DLD1 (cell line): ENCODE results near the gene GRM4.

Experiments
- in situ Hi-C: cut with HindIII; loops from 2 replicates; pipeline ENCODE4 v1.10.0; 2017; ENCODE audit warnings: low sequenced_read_pairs

The GRM4 gene

GRCh38 chr6:34066772-34067770, 78.8 kb downstream of the GRM4 start:
- in situ Hi-C loops, result no loop called here

- in situ Hi-C loops, result no loop called here
Observed at GRCh38 chr6:34066218-34066571, 79.7 kb downstream of the GRM4 start.

GRCh38 chr6:34065466-34066217, 80.2 kb downstream of the GRM4 start:
- in situ Hi-C loops, result no loop called here

- in situ Hi-C loops, result no loop called here
Observed at GRCh38 chr6:34064675-34065074, 81.2 kb downstream of the GRM4 start.

GRCh38 chr6:34063651-34064050, 82.2 kb downstream of the GRM4 start:
- in situ Hi-C loops, result no loop called here

GRCh38 chr6:34062815-34063214, 83.1 kb downstream of the GRM4 start:
- in situ Hi-C loops, result no loop called here

GRCh38 chr6:34062156-34062555, 83.7 kb downstream of the GRM4 start:
- in situ Hi-C loops, result no loop called here

- in situ Hi-C loops, result no loop called here
Observed at GRCh38 chr6:34061348-34061747, 84.5 kb downstream of the GRM4 start.

- in situ Hi-C loops, result no loop called here
Observed at GRCh38 chr6:34059914-34060313, 86.0 kb downstream of the GRM4 start.

GRCh38 chr6:34059136-34059731, 86.7 kb downstream of the GRM4 start:
- in situ Hi-C loops, result no loop called here

- in situ Hi-C loops, result no loop called here
Observed at GRCh38 chr6:34057790-34058189, 88.1 kb downstream of the GRM4 start.

GRCh38 chr6:34057191-34057590, 88.7 kb downstream of the GRM4 start:
- in situ Hi-C loops, result no loop called here

- in situ Hi-C loops, result no loop called here
Observed at GRCh38 chr6:34056305-34057108, 89.4 kb downstream of the GRM4 start.

- in situ Hi-C loops, result no loop called here
Observed at GRCh38 chr6:34055223-34055933, 90.5 kb downstream of the GRM4 start.

GRCh38 chr6:34053721-34054120, 92.2 kb downstream of the GRM4 start:
- in situ Hi-C loops, result no loop called here

GRCh38 chr6:34052918-34053608, 92.8 kb downstream of the GRM4 start:
- in situ Hi-C loops, result no loop called here

- in situ Hi-C loops, result no loop called here
Observed at GRCh38 chr6:34052071-34052825, 93.6 kb downstream of the GRM4 start.

- in situ Hi-C loops, result no loop called here
Observed at GRCh38 chr6:34051331-34051919, 94.5 kb downstream of the GRM4 start.
